Liver (tissue), 3 donors: ENCODE data around the gene DEXI.

Experiments used
- FOXA2 ChIP-seq: IDR thresholded peaks from 2 replicates; pipeline ENCODE4 v1.6.1; 2016; ENCODE audit warnings: antibody characterized with exemption
- GABPA ChIP-seq, 2 donors: IDR thresholded peaks in 1 of 2; conservative IDR thresholded peaks in 1 of 2; 2 replicates each; pipeline ENCODE4 v1.6.1; 2016; ENCODE audit warnings: antibody characterized with exemption in 2 of 2, mild to moderate bottlenecking in 1 of 2, moderate library complexity in 1 of 2
- HNF4G ChIP-seq: IDR thresholded peaks from 2 replicates; pipeline ENCODE4 v1.6.1; 2016; ENCODE audit warnings: antibody characterized with exemption
- JUND ChIP-seq, 2 donors: IDR thresholded peaks; 2 replicates each; pipeline ENCODE4 v1.6.1; 2016; ENCODE audit warnings: antibody characterized with exemption in 2 of 2
- RAD21 ChIP-seq, 2 donors: IDR thresholded peaks; 2 replicates each; pipeline ENCODE4 v1.6.1; 2016; ENCODE audit warnings: antibody characterized with exemption in 2 of 2, mild to moderate bottlenecking in 2 of 2
- RXRA ChIP-seq, 2 donors: IDR thresholded peaks; 2 replicates each; pipeline ENCODE4 v1.6.1; 2017 to 2018; ENCODE audit warnings: antibody characterized with exemption in 2 of 2, mild to moderate bottlenecking in 1 of 2
- SP1 ChIP-seq: IDR thresholded peaks from 2 replicates; pipeline ENCODE4 v1.6.1; 2018; ENCODE audit warnings: antibody characterized with exemption, mild to moderate bottlenecking
- TAF1 ChIP-seq: conservative IDR thresholded peaks from 2 replicates; pipeline ENCODE4 v1.6.1; 2016; ENCODE audit warnings: antibody characterized with exemption, mild to moderate bottlenecking
- TF ChIP-seq, protein P1 (sequence below): fragments of 150-350 bp; IDR thresholded peaks from 2 replicates; pipeline ENCODE4 v1.5.1; 2017; ENCODE audit warnings: improper control_type of control experiment, low read depth, low read length; ENCODE audit not compliant: missing input control
- TF ChIP-seq, protein P2 (sequence below): IDR thresholded peaks from 2 replicates; pipeline ENCODE4 v1.6.1; 2016; ENCODE audit warnings: antibody characterized with exemption, mild to moderate bottlenecking
- TF ChIP-seq, protein P3 (sequence below): IDR thresholded peaks from 2 replicates; pipeline ENCODE4 v1.6.1; 2016; ENCODE audit warnings: antibody characterized with exemption
- TF ChIP-seq, protein P4 (sequence below): IDR thresholded peaks from 2 replicates; pipeline ENCODE4 v1.6.1; 2016; ENCODE audit warnings: antibody characterized with exemption
- TF ChIP-seq, protein P5 (sequence below): IDR thresholded peaks from 2 replicates; pipeline ENCODE4 v1.6.1; 2016; ENCODE audit warnings: antibody characterized with exemption
- donor health status: healthy.
- donor health status: healthy.

DNA sequence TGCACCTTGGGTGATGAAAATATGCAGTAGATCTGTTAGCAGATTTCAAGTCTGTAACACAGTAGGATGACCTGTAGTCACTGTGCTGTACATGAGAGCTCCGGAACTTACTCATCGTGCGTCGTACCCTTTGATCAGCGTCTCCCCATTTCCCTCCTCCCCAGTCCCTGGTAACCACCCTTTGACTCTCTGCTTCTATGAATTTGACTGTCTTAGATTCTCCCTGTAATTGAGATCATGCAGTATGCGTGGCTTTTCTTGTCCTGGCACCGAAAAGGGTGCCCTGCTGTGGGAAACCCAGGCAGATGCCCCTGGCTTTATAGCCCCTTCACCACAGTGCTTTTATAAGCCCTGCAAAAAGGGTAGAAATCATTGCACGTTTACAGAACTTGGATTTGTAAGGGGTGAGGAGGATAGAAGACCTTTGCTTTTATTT lies 22.6 kb upstream of the DEXI start:
- TF ChIP-seq, protein P1, sequence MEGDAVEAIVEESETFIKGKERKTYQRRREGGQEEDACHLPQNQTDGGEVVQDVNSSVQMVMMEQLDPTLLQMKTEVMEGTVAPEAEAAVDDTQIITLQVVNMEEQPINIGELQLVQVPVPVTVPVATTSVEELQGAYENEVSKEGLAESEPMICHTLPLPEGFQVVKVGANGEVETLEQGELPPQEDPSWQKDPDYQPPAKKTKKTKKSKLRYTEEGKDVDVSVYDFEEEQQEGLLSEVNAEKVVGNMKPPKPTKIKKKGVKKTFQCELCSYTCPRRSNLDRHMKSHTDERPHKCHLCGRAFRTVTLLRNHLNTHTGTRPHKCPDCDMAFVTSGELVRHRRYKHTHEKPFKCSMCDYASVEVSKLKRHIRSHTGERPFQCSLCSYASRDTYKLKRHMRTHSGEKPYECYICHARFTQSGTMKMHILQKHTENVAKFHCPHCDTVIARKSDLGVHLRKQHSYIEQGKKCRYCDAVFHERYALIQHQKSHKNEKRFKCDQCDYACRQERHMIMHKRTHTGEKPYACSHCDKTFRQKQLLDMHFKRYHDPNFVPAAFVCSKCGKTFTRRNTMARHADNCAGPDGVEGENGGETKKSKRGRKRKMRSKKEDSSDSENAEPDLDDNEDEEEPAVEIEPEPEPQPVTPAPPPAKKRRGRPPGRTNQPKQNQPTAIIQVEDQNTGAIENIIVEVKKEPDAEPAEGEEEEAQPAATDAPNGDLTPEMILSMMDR = no peak
- TF ChIP-seq, protein P2, sequence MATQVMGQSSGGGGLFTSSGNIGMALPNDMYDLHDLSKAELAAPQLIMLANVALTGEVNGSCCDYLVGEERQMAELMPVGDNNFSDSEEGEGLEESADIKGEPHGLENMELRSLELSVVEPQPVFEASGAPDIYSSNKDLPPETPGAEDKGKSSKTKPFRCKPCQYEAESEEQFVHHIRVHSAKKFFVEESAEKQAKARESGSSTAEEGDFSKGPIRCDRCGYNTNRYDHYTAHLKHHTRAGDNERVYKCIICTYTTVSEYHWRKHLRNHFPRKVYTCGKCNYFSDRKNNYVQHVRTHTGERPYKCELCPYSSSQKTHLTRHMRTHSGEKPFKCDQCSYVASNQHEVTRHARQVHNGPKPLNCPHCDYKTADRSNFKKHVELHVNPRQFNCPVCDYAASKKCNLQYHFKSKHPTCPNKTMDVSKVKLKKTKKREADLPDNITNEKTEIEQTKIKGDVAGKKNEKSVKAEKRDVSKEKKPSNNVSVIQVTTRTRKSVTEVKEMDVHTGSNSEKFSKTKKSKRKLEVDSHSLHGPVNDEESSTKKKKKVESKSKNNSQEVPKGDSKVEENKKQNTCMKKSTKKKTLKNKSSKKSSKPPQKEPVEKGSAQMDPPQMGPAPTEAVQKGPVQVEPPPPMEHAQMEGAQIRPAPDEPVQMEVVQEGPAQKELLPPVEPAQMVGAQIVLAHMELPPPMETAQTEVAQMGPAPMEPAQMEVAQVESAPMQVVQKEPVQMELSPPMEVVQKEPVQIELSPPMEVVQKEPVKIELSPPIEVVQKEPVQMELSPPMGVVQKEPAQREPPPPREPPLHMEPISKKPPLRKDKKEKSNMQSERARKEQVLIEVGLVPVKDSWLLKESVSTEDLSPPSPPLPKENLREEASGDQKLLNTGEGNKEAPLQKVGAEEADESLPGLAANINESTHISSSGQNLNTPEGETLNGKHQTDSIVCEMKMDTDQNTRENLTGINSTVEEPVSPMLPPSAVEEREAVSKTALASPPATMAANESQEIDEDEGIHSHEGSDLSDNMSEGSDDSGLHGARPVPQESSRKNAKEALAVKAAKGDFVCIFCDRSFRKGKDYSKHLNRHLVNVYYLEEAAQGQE = no peak
- TF ChIP-seq, protein P3, sequence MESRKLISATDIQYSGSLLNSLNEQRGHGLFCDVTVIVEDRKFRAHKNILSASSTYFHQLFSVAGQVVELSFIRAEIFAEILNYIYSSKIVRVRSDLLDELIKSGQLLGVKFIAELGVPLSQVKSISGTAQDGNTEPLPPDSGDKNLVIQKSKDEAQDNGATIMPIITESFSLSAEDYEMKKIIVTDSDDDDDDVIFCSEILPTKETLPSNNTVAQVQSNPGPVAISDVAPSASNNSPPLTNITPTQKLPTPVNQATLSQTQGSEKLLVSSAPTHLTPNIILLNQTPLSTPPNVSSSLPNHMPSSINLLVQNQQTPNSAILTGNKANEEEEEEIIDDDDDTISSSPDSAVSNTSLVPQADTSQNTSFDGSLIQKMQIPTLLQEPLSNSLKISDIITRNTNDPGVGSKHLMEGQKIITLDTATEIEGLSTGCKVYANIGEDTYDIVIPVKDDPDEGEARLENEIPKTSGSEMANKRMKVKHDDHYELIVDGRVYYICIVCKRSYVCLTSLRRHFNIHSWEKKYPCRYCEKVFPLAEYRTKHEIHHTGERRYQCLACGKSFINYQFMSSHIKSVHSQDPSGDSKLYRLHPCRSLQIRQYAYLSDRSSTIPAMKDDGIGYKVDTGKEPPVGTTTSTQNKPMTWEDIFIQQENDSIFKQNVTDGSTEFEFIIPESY = no peak
- TF ChIP-seq GABPA (IDR thresholded peaks at IDR 0.05 in 1 of 2, conservative IDR thresholded peaks at IDR 0.05 in 1 of 2) (no peak), TAF1 (no peak), HNF4G (no peak), RAD21 (IDR thresholded peaks at IDR 0.05) (no peak), RXRA (IDR thresholded peaks at IDR 0.05) (no peak), SP1 (no peak), FOXA2 (no peak), JUND (IDR thresholded peaks at IDR 0.05) (no peak)
- TF ChIP-seq, protein P4, sequence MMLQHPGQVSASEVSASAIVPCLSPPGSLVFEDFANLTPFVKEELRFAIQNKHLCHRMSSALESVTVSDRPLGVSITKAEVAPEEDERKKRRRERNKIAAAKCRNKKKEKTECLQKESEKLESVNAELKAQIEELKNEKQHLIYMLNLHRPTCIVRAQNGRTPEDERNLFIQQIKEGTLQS = no peak
- TF ChIP-seq, protein P5, sequence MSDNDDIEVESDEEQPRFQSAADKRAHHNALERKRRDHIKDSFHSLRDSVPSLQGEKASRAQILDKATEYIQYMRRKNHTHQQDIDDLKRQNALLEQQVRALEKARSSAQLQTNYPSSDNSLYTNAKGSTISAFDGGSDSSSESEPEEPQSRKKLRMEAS = no peak
